ENCODE measurements around the gene MB.

The MB gene

GRCh38 chr22:35612903-35613302 is 4.2 kb downstream of the MB start:
- DNase-seq: no peak

- no peak for DNase-seq
Measured at GRCh38 chr22:35611891-35612576, 5.1 kb downstream of the MB start.

GRCh38 chr22:35611200-35611890 is 5.8 kb downstream of the MB start:
- DNase-seq: no peak

GRCh38 chr22:35610741-35611140 is 6.4 kb downstream of the MB start:
- DNase-seq: no peak

- DNase-seq: no peak
Measured at GRCh38 chr22:35609761-35610160, 7.4 kb downstream of the MB start.

- no peak for DNase-seq
Measured at GRCh38 chr22:35609261-35609660, 7.9 kb downstream of the MB start.

- DNase-seq: no peak
Measured at GRCh38 chr22:35608088-35608487, 9.0 kb downstream of the MB start.

GRCh38 chr22:35606916-35607315 is 10.2 kb downstream of the MB start:
- DNase-seq: no peak

GRCh38 chr22:35605851-35606481 is 11.2 kb downstream of the MB start:
- DNase-seq: no peak

GRCh38 chr22:35605369-35605680 is 11.8 kb downstream of the MB start:
- no peak for DNase-seq

GRCh38 chr22:35604621-35605368 is 12.3 kb downstream of the MB start:
- DNase-seq: no peak

- peak; percentile 10 for DNase-seq
Measured at GRCh38 chr22:35601743-35602615, 15.2 kb downstream of the MB start.

- DNase-seq: no peak
Measured at GRCh38 chr22:35601013-35601580, 16.0 kb downstream of the MB start.

GRCh38 chr22:35600476-35600875 is 16.7 kb downstream of the MB start:
- DNase-seq: no peak

GRCh38 chr22:35599364-35599763 is 17.8 kb downstream of the MB start:
- DNase-seq: no peak

GRCh38 chr22:35598396-35598710 is 18.8 kb downstream of the MB start:
- no peak for DNase-seq

GRCh38 chr22:35597692-35598395 is 19.3 kb downstream of the MB start:
- DNase-seq: no peak

- no peak for DNase-seq
Measured at GRCh38 chr22:35596821-35597220, 20.3 kb downstream of the MB start.

- no peak for DNase-seq
Measured at GRCh38 chr22:35594686-35595085, 22.4 kb downstream of the MB start.

GRCh38 chr22:35593891-35594470 is 23.1 kb downstream of the MB start:
- DNase-seq: no peak

Measured in CD4-positive, alpha-beta T cell treated with Interleukin-12 subunit alpha and Interleukin-12 subunit beta, for 1 hour (primary cell).